WTC11 (cell line): ENCODE results near the gene SCYL3.

ENCODE experiments used
- CTCF ChIP-seq: fragments of 200-600 bp; IDR thresholded peaks from 2 replicates; pipeline ENCODE4 v1.8.0; 2022; ENCODE audit warnings: antibody characterized with exemption
- ESRRA ChIP-seq: sonication (generic); formaldehyde crosslinking; IDR thresholded peaks from 2 replicates; pipeline ENCODE4 v1.8.1; 2022; ENCODE audit warnings: mild to moderate bottlenecking, missing genetic modification reagents, borderline replicate concordance
- GABPB1 ChIP-seq: sonication (generic); formaldehyde crosslinking; IDR thresholded peaks from 2 replicates; pipeline ENCODE4 v1.8.1; 2023; ENCODE audit warnings: mild to moderate bottlenecking, missing genetic modification reagents
- MAX ChIP-seq: sonication (generic); formaldehyde crosslinking; IDR thresholded peaks from 2 replicates; pipeline ENCODE4 v1.8.0; 2022; ENCODE audit warnings: mild to moderate bottlenecking, missing genetic modification reagents
- USF1 ChIP-seq: sonication (generic); formaldehyde crosslinking; IDR thresholded peaks from 2 replicates; pipeline ENCODE4 v1.8.0; 2022; ENCODE audit warnings: mild to moderate bottlenecking, missing genetic modification reagents
- TF ChIP-seq, protein P1 (sequence below): sonication (generic); formaldehyde crosslinking; IDR thresholded peaks from 2 replicates; pipeline ENCODE4 v1.8.1; 2022; ENCODE audit warnings: low read depth, missing genetic modification reagents, borderline replicate concordance

GRCh38 chr1:169941982-169942830 is 48.5 kb upstream of the SCYL3 start:
- TF ChIP-seq CTCF, result no peak
- no peak for TF ChIP-seq USF1 (CRISPR knock-in tag)
- TF ChIP-seq ESRRA, result no peak
- TF ChIP-seq MAX (CRISPR knock-in tag), result no peak
- TF ChIP-seq GABPB1 (CRISPR knock-in tag), result no peak
- TF ChIP-seq, protein P1, sequence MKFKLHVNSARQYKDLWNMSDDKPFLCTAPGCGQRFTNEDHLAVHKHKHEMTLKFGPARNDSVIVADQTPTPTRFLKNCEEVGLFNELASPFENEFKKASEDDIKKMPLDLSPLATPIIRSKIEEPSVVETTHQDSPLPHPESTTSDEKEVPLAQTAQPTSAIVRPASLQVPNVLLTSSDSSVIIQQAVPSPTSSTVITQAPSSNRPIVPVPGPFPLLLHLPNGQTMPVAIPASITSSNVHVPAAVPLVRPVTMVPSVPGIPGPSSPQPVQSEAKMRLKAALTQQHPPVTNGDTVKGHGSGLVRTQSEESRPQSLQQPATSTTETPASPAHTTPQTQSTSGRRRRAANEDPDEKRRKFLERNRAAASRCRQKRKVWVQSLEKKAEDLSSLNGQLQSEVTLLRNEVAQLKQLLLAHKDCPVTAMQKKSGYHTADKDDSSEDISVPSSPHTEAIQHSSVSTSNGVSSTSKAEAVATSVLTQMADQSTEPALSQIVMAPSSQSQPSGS, result no peak
